ENCODE measurements around the gene PACSIN1.

DNA sequence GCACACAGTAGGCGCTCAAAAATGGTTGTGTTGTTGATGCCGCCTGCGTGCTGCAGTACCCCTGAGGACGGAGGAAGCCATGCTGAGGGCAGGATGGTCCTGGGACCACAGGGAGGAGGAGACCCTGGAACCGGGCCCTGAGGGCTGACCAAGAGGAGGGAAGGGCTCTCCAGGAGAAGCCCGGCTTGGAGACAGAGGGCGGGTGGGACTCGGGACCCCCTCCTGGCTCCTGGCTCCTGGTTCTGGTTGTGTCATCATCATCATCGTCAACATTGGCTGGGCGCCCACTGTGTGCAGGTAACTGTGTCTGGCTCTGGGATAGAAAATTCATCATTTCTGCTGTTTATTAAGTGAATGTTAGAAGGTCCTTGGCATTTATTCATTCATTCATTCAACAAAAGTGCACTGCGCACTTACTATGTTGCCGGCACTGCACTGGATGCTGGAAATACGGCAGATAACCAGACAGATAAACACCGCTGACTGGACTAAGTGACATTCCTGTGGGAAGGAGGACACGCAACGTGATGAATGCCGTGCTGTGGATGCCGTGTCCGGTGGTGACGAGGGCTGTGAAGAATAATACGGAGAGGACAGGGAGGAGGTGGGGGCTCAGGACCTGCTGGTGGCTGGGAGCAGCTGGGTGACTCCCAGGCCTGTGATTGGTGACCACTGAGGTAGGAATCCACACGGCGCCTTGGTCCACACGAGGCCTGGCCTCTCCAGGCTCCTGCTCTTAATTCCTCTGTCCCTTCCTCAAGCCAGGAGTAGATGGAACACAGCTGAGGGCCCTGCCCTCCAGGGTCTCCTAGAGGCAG is 55.0 kb downstream of the PACSIN1 start:
- TF ChIP-seq, protein P1, sequence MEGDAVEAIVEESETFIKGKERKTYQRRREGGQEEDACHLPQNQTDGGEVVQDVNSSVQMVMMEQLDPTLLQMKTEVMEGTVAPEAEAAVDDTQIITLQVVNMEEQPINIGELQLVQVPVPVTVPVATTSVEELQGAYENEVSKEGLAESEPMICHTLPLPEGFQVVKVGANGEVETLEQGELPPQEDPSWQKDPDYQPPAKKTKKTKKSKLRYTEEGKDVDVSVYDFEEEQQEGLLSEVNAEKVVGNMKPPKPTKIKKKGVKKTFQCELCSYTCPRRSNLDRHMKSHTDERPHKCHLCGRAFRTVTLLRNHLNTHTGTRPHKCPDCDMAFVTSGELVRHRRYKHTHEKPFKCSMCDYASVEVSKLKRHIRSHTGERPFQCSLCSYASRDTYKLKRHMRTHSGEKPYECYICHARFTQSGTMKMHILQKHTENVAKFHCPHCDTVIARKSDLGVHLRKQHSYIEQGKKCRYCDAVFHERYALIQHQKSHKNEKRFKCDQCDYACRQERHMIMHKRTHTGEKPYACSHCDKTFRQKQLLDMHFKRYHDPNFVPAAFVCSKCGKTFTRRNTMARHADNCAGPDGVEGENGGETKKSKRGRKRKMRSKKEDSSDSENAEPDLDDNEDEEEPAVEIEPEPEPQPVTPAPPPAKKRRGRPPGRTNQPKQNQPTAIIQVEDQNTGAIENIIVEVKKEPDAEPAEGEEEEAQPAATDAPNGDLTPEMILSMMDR (optimal IDR thresholded peaks at IDR 0.05 in 1 of 3, IDR thresholded peaks at IDR 0.05 in 1 of 3, conservative IDR thresholded peaks at IDR 0.05 in 1 of 3; ENCODE audit: extremely low read depth in 1 of 3, insufficient read depth in 2 of 3, low read length in 3 of 3) = no peak
- no peak for TF ChIP-seq EZH2 (IDR thresholded peaks at IDR 0.05; ENCODE audit: low read length)

Data from keratinocyte (primary cell).